Vagina (tissue), 2 donors: ENCODE measurements around the gene RELL1. TPM values are rescaled to one million over a fixed set of nuclear protein-coding genes. Genes with fewer than 3 reads are reported as not detected.

Source experiments
- DNase-seq, 2 donors: peaks; one replicate each; pipeline ENCODE4 v3.0.0-alpha.2; 2017; ENCODE audit errors: extremely low spot score in 2 of 2
- H3K27ac ChIP-seq: fragments of 200-600 bp; sonication (generic); one replicate; pipeline ENCODE4 v1.5.1; 2019
- H3K27me3 ChIP-seq: fragments of 200-600 bp; sonication (generic); one replicate; pipeline ENCODE4 v1.5.1; 2019
- H3K36me3 ChIP-seq, 2 donors: fragments of 200-600 bp; sonication (generic); one replicate each; pipeline ENCODE4 v1.5.1; 2017 to 2019
- H3K4me1 ChIP-seq: fragments of 200-600 bp; sonication (generic); one replicate; pipeline ENCODE4 v1.5.1; 2019
- H3K4me3 ChIP-seq, 2 donors: fragments of 200-600 bp; sonication (generic); 1 replicate in 1 of 2; 2 replicates in 1 of 2; pipeline ENCODE4 v1.5.1; 2016 to 2019
- H3K9me3 ChIP-seq: fragments of 200-600 bp; sonication (generic); one replicate; pipeline ENCODE4 v1.5.1; 2019
- POLR2A ChIP-seq, 2 donors: fragments of 450-650 bp; IDR thresholded peaks; one replicate each; pipeline ENCODE4 v1.6.1; 2017; ENCODE audit warnings: antibody characterized with exemption in 2 of 2, mild to moderate bottlenecking in 2 of 2, moderate library complexity in 2 of 2
- POLR2AphosphoS5 ChIP-seq, 2 donors: sonication (generic); formaldehyde crosslinking; IDR thresholded peaks; one replicate each; pipeline ENCODE4 v1.9.0; 2017; ENCODE audit warnings: antibody characterized with exemption in 2 of 2, mild to moderate bottlenecking in 2 of 2, low read depth in 1 of 2; ENCODE audit not compliant: insufficient read depth in 1 of 2
- intact Hi-C: fragments of 100-400 bp; cut with DNase I; formaldehyde crosslinking; loops from one replicate; pipeline ENCODE4 v1.15.1; 2023
- total RNA-seq: library from RNA; depleted of rRNA; stranded (reverse); fragments of >200 nt; gene quantifications from one replicate; pipeline ENCODE4 v1.2.3, GENCODE V29; 2016
- TF ChIP-seq, protein P1 (sequence below), 3 experiments: fragments of 450-650 bp in 2 of 3; fragments of 200-600 bp in 1 of 3; sonication (generic) in 1 of 3; IDR thresholded peaks; one replicate each; pipeline ENCODE4 v1.5.1; 2017 to 2019; ENCODE audit warnings: antibody characterized with exemption in 3 of 3, mild to moderate bottlenecking in 2 of 3, moderate library complexity in 2 of 3

Gene RELL1
- total RNA-seq, 1 donor from 2014 or later = 38.8 TPM

- peaks cover 38% of the 10 kb centered on the region for H3K4me1 ChIP-seq
Observed at GRCh38 chr4:37682701-37683401, 3.3 kb downstream of the RELL1 start.

GRCh38 chr4:37680089-37680488 lies 6.1 kb downstream of the RELL1 start:
- intact Hi-C loops = no loop called here

More at GRCh38 chr4:37682701-37683401, 3.3 kb downstream of the RELL1 start:
- no peaks in the 10 kb centered on the region for H3K9me3 ChIP-seq
- H3K4me3 ChIP-seq = no peak overlapping the region
- no peaks in the 10 kb centered on the region for H3K27me3 ChIP-seq
- TF ChIP-seq POLR2AphosphoS5 (IDR thresholded peaks at IDR 0.05; ENCODE audit: insufficient read depth in 1 of 2, low read depth in 1 of 2) (no peak), POLR2A (IDR thresholded peaks at IDR 0.05) (no peak)
- TF ChIP-seq, protein P1, sequence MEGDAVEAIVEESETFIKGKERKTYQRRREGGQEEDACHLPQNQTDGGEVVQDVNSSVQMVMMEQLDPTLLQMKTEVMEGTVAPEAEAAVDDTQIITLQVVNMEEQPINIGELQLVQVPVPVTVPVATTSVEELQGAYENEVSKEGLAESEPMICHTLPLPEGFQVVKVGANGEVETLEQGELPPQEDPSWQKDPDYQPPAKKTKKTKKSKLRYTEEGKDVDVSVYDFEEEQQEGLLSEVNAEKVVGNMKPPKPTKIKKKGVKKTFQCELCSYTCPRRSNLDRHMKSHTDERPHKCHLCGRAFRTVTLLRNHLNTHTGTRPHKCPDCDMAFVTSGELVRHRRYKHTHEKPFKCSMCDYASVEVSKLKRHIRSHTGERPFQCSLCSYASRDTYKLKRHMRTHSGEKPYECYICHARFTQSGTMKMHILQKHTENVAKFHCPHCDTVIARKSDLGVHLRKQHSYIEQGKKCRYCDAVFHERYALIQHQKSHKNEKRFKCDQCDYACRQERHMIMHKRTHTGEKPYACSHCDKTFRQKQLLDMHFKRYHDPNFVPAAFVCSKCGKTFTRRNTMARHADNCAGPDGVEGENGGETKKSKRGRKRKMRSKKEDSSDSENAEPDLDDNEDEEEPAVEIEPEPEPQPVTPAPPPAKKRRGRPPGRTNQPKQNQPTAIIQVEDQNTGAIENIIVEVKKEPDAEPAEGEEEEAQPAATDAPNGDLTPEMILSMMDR (IDR thresholded peaks at IDR 0.05) = no peak
- H3K27ac ChIP-seq = no peak overlapping the region
- intact Hi-C loops = no loop called here
- DNase-seq = no peak
- no peaks in the 10 kb centered on the region for H3K36me3 ChIP-seq

DNA sequence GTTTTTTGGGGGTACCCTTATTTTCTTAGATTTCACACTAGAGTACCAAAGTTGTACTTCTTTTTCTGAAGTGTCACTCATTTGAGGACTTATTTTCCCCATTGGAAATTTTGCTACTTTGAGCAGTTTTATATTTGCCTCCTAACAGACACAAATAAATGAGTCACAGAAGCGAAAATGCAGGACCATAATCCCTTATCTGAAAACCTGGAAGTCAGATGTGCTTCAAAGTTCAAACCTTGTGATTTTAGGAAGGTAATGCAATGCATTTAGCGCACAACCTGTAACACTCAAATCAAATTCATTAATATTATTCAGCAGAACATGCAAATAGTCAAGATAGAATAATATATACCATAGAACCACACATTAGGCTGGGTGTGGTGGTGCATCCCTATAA lies 6.9 kb downstream of the RELL1 start:
- Histone ChIP-seq H3K27ac (no peak overlapping the region), H3K4me3 (no peak overlapping the region), H3K27me3 (no peaks in the 10 kb centered on the region), H3K9me3 (no peaks in the 10 kb centered on the region), H3K4me1 (peaks cover 60% of the 10 kb centered on the region), H3K36me3 (no peaks in the 10 kb centered on the region)
- TF ChIP-seq POLR2A (IDR thresholded peaks at IDR 0.05) = no peak
- DNase-seq = no peak
- intact Hi-C loops = no loop called here

More at GRCh38 chr4:37680089-37680488, 6.1 kb downstream of the RELL1 start:
- H3K4me3 ChIP-seq = no peak overlapping the region
- TF ChIP-seq, protein P1 (IDR thresholded peaks at IDR 0.05) = no peak
- no peak for TF ChIP-seq POLR2AphosphoS5 (IDR thresholded peaks at IDR 0.05; ENCODE audit: insufficient read depth in 1 of 2, low read depth in 1 of 2)
- no peaks in the 10 kb centered on the region for H3K27me3 ChIP-seq
- no peaks in the 10 kb centered on the region for H3K9me3 ChIP-seq
- H3K4me1 ChIP-seq = peaks cover 61% of the 10 kb centered on the region
- no peak for DNase-seq
- H3K36me3 ChIP-seq = no peaks in the 10 kb centered on the region
- H3K27ac ChIP-seq = no peak overlapping the region

DNA sequence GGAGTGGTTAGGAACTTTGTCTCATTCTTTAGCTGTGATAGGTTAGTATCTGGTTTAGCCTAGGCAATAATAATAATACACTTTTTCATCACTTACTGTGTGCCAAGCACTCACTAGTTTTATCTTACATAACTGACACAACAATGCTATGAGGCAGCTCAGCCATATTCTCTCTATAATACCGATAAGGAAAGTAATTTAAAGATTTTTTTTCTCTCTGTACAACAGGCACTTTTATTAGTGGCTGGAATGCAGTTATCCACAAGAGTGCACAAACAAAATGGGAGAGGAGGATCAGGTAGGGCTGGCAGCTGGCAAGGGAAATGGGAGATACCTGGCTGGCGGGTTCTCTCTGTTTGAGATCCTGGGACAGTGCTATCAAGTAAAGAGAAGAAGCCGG lies 7.6 kb downstream of the RELL1 start:
- no peak for DNase-seq
- no peaks in the 10 kb centered on the region for H3K9me3 ChIP-seq
- no peaks in the 10 kb centered on the region for H3K36me3 ChIP-seq
- peaks cover 61% of the 10 kb centered on the region for H3K4me1 ChIP-seq
- no peak overlapping the region for H3K4me3 ChIP-seq
- H3K27me3 ChIP-seq = no peaks in the 10 kb centered on the region
- no peak overlapping the region for H3K27ac ChIP-seq
- TF ChIP-seq POLR2A (IDR thresholded peaks at IDR 0.05) (no peak), POLR2AphosphoS5 (IDR thresholded peaks at IDR 0.05; ENCODE audit: insufficient read depth in 1 of 2, low read depth in 1 of 2) (no peak)
- TF ChIP-seq, protein P1 (IDR thresholded peaks at IDR 0.05) = no peak
- intact Hi-C loops = no loop called here

GRCh38 chr4:37675587-37676290 lies 10.4 kb downstream of the RELL1 start:
- intact Hi-C loops = no loop called here
- no peaks in the 10 kb centered on the region for H3K27me3 ChIP-seq
- H3K4me3 ChIP-seq = no peak overlapping the region
- TF ChIP-seq POLR2AphosphoS5 (IDR thresholded peaks at IDR 0.05; ENCODE audit: insufficient read depth in 1 of 2, low read depth in 1 of 2) (no peak), POLR2A (IDR thresholded peaks at IDR 0.05) (no peak)
- TF ChIP-seq, protein P1 (IDR thresholded peaks at IDR 0.05) = no peak
- peaks cover 54% of the 10 kb centered on the region for H3K4me1 ChIP-seq
- no peak for DNase-seq
- H3K36me3 ChIP-seq = no peaks in the 10 kb centered on the region
- H3K27ac ChIP-seq = no peak overlapping the region
- no peaks in the 10 kb centered on the region for H3K9me3 ChIP-seq
